ENCODE data around the gene JAM3.
"Not testable (repeated sequence)": the region's sequence is repeated elsewhere in the genome, so short reads cannot be mapped to it uniquely, and the experiment has no call there.

Gene JAM3

DNA sequence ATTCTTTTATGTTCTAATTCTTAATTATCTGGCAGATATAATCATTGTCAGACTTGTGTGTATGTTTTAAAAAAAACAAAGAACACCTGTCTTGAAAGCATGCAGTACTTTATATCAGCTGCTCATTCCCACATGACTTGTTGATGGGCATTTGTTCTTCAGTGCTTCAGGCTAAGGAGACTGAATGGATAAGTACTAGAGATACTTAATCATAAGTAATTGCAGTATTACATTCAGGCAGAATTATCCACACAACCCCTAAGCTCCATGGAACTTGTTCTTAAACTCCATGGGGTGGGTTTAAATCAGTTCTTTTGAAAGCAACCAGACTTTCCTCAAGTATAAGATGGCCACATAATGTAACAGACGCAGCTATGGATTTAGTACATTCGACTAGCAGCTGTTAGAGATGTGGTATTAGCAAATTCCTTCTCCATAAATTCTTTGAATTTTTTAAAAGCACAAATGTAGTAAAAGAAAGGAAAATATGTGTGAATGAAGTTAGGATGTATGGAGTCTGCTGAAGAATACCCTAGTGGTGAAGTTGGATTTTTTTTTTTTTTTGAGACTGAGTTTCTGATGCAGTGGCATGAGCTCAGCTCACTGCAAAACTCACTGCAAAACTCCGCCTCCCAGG, 3.0 kb downstream of the JAM3 start:
- TF ChIP-seq, protein P1, sequence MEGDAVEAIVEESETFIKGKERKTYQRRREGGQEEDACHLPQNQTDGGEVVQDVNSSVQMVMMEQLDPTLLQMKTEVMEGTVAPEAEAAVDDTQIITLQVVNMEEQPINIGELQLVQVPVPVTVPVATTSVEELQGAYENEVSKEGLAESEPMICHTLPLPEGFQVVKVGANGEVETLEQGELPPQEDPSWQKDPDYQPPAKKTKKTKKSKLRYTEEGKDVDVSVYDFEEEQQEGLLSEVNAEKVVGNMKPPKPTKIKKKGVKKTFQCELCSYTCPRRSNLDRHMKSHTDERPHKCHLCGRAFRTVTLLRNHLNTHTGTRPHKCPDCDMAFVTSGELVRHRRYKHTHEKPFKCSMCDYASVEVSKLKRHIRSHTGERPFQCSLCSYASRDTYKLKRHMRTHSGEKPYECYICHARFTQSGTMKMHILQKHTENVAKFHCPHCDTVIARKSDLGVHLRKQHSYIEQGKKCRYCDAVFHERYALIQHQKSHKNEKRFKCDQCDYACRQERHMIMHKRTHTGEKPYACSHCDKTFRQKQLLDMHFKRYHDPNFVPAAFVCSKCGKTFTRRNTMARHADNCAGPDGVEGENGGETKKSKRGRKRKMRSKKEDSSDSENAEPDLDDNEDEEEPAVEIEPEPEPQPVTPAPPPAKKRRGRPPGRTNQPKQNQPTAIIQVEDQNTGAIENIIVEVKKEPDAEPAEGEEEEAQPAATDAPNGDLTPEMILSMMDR (conservative IDR thresholded peaks at IDR 0.05; ENCODE audit: low read depth, low read length), result no peak
- DNase-seq (ENCODE audit: low read depth), result no peak

DNA sequence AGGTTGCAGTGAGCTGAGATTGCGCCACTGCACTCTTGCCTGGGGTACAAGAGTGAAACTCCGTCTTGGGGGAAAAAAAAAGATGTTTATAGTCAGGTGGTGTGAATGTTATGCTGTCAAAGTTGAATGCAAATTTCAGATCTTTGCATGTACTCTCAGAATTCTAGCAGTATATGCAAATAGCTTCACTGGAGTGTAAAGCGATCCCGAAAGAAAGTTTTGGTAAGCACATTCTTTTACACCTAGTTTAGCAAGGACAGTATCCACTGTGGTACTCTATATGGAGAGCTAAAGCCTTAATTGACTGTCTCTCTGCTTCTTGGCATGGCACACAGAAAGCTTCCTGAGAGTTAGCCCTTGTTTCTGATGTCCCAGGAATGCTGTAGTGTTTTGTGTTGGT, 4.0 kb downstream of the JAM3 start:
- TF ChIP-seq, protein P1 (conservative IDR thresholded peaks at IDR 0.05; ENCODE audit: low read depth, low read length), result no peak
- no peak overlapping the region for H3K4me3 ChIP-seq (ENCODE audit: low read depth, low read length)
- no peak for DNase-seq (ENCODE audit: low read depth)

More for the DNA sequence above, 3.0 kb downstream of the JAM3 start:
- H3K4me3 ChIP-seq (ENCODE audit: low read depth, low read length), result no peak overlapping the region

DNA sequence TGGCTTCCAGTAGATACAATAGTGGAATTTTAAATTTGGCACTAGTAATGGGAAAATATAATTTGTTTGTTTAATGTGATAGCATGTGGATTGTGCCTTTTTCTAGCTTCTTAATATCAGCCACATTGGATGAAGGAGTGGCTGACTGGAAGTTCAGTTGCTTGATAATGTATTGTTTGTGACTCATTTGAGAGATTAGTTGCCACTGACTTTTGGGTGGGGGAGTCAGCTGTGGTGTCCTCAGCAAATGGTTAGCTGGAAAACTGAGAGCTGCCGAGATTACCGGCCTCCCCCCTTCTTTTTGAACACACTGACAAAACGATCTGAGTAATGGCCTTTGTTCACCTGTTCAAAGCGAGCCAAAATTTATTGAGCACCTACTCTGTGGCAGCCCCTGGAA, 5.5 kb downstream of the JAM3 start:
- no peak for DNase-seq (ENCODE audit: low read depth)
- no peak overlapping the region for H3K4me3 ChIP-seq (ENCODE audit: low read depth, low read length)
- TF ChIP-seq, protein P1 (conservative IDR thresholded peaks at IDR 0.05; ENCODE audit: low read depth, low read length), result no peak

DNA sequence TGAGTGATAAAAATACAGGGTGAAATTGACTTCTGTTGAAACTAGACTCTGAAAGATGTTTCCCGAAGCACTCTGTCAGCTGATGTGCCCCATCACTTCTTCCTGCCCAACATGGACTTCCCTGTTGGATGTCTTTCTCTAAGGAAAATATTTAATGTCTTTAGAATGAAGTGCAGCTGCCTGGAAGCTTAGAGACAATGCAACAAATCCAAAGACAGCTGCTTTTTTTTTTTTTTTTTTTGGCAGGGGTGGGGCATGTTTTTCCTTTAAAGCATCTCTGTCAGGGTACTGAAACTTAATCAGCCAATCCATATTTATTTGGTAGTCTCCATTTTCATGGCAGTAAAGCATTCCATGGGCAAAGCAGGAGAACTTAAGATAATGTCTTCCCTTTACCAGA, 5.9 kb downstream of the JAM3 start:
- DNase-seq (ENCODE audit: low read depth), result no peak
- H3K4me3 ChIP-seq (ENCODE audit: low read depth, low read length), result no peak overlapping the region
- TF ChIP-seq, protein P1 (conservative IDR thresholded peaks at IDR 0.05; ENCODE audit: low read depth, low read length), result no peak

DNA sequence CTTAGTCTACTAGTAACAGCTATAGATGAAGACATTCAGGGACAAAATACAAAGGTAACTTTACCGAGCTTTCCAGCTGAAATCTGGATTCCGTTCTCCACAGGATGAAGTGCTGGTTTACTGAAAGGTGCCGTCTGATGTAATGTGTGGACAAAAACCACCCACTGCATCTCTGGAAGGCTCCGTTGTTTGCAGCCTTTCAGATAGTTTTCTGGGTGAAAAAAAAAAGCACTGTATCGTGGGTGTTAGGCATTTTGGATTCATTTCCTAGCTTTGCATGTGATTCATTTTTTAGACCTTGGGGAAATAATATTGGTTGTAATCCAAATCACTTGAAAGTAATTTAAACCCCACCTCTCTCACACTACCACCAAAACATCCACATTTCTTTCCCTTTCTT, 10.4 kb downstream of the JAM3 start:
- TF ChIP-seq, protein P1 (conservative IDR thresholded peaks at IDR 0.05; ENCODE audit: low read depth, low read length), result no peak
- no peak overlapping the region for H3K4me3 ChIP-seq (ENCODE audit: low read depth, low read length)
- DNase-seq (ENCODE audit: low read depth), result no peak

DNA sequence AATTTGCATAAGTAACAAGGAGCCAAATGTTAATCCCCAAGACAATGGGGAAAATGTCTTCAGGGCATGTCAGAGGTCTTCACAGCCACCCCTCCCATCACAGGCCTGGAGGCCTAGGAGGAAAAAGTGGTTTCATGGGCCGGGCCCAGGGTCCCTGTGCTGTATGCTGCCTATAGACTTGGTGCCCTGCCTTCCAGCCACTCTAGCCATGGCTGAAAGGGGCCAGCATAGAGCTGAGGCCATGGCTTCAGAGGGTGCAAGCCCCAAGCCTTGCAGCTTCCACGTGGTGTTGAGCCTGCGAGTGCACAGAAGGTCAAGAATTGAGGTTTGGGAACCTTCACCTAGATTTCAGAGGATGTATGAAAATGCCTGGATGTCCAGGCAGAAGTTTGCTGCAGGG, 12.4 kb downstream of the JAM3 start:
- not testable (repeated sequence) for DNase-seq (ENCODE audit: low read depth); H3K4me3 ChIP-seq (ENCODE audit: low read depth, low read length)

DNA sequence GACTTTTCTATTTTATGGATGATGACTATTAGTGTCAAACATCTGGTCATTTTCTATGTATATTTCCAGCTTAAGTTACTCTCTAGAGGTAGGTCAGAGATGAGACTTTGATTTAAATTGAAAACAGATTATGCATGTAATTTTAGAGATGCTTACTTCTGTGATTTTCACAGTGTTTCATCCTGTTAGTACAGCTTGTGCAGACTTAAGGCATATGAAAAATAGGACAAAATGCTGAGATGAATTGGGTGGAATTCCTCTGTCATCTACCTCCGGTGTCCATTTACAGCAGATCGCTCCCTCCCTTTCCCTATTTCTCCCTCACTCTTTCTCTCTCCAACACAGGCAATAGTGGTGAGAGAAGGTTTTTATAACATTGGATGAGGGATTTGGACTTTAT, 14.1 kb downstream of the JAM3 start:
- H3K4me3 ChIP-seq (ENCODE audit: low read depth, low read length), result no peak overlapping the region
- DNase-seq (ENCODE audit: low read depth), result no peak
- TF ChIP-seq, protein P1 (conservative IDR thresholded peaks at IDR 0.05; ENCODE audit: low read depth, low read length), result no peak

Measured in choroid plexus epithelial cell (primary cell).